GM23338 (cell line): ENCODE data around the gene APOBEC2. TPM values are rescaled to one million over a fixed set of nuclear protein-coding genes. Genes with fewer than 3 reads are reported as not detected.

ENCODE experiments used
- polyA plus RNA-seq: library from polyadenylated mRNA; unstranded; fragments of >200 nt; fragmentation: Nextera tagmentation; extraction: Ambion mirVana; gene quantifications from 2 replicates; pipeline ENCODE4 v1.2.1, GENCODE V29; 2016
- total RNA-seq: library from RNA; depleted of rRNA; stranded (reverse); fragments of >200 nt; shearing (Covaris generic); gene quantifications from 2 replicates; pipeline ENCODE4 v1.2.3, GENCODE V29; 2014; rRNA removed

The APOBEC2 gene
- total and polyA plus RNA-seq, 2 experiments from 2014 or later: 2.4 TPM; not detected in 1

Other genes with a start within 250 kb of the APOBEC2 start
- 1.2 and 2.4 TPM in 2 replicates for gene UNC5CL, start 14.0 kb upstream of the APOBEC2 start, total RNA-seq
- 0.57 and 0.87 TPM in 2 replicates for gene UNC5CL, start 14.0 kb upstream of the APOBEC2 start, polyA plus RNA-seq
- not detected in 2 replicates for gene TSPO2, start 10.7 kb upstream of the APOBEC2 start, total RNA-seq
- 0.31 TPM in 1 of 2 replicates, not detected in the other for gene TSPO2, start 10.7 kb upstream of the APOBEC2 start, polyA plus RNA-seq
- gene OARD1, start 19.2 kb downstream of the APOBEC2 start, total RNA-seq: 25.9 and 33.1 TPM in 2 replicates
- gene OARD1, start 19.2 kb downstream of the APOBEC2 start, polyA plus RNA-seq: 49.9 and 60.8 TPM in 2 replicates
- gene NFYA, start 19.8 kb downstream of the APOBEC2 start, total RNA-seq: 35.7 and 39.1 TPM in 2 replicates
- gene NFYA, start 19.8 kb downstream of the APOBEC2 start, polyA plus RNA-seq: 10.2 and 10.8 TPM in 2 replicates
- gene TREML1, start 101.1 kb downstream of the APOBEC2 start, total RNA-seq: not detected in 2 replicates
- gene TREML1, start 101.1 kb downstream of the APOBEC2 start, polyA plus RNA-seq: not detected in 2 replicates
- gene TREM2, start 109.9 kb downstream of the APOBEC2 start, total RNA-seq: not detected in 2 replicates
- not detected in 2 replicates for gene TREM2, start 109.9 kb downstream of the APOBEC2 start, polyA plus RNA-seq
- gene TREML2, start 147.9 kb downstream of the APOBEC2 start, total RNA-seq: 0.07 TPM in 1 of 2 replicates, not detected in the other
- 0.19 TPM in 1 of 2 replicates, not detected in the other for gene TREML2, start 147.9 kb downstream of the APOBEC2 start, polyA plus RNA-seq
- not detected in 2 replicates for gene TREML4, start 175.1 kb downstream of the APOBEC2 start, total RNA-seq
- not detected in 2 replicates for gene TREML4, start 175.1 kb downstream of the APOBEC2 start, polyA plus RNA-seq
- not detected in 2 replicates for gene TREM1, start 233.5 kb downstream of the APOBEC2 start, total RNA-seq
- gene TREM1, start 233.5 kb downstream of the APOBEC2 start, polyA plus RNA-seq: not detected in 2 replicates